ENCODE data around the gene FLOT1. TPM values are rescaled to one million over a fixed set of nuclear protein-coding genes. Genes with fewer than 3 reads are reported as not detected.

The FLOT1 gene
- total and polyA plus RNA-seq, 9 of the 15 experiments (the other 6 are each of a cell fraction or from before 2014, with no cell fraction given): 11.7 to 149 (median 118) TPM

DNA sequence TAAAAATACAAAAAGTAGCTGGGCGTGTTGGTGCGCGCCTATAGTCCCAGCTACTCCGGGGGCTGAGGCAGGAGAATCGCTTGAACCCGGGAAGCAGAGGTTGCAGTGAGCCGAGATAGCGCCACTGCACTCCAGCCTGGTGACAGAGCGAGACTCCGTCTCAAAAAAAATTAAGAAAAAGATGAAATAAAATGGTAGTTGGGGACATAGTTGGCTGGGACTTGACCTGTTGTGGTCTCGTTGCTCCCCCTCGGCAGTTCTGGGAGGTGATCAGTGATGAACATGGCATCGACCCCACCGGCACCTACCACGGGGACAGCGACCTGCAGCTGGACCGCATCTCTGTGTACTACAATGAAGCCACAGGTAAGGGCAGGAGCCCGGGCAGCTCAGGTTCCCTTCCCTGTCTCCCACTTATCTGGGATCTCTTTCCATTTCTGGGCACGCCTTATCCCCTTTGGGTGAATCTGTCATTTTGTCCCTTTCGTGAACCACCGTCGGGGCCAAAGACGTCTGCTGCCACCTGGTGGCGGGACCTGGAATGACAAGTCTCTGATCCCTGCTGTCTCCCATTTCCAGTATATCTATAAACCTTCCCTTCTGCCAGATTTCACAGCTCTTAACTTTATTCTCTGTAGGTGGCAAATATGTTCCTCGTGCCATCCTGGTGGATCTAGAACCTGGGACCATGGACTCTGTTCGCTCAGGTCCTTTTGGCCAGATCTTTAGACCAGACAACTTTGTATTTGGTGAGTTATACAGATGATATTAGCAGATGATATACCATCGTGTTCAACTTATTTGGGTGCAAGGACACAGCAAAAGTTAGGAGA lies 20.0 kb downstream of the FLOT1 start (continued):
- TF ChIP-seq HEY1 (CRISPR knock-in tag; IDR thresholded peaks at IDR 0.05; ENCODE audit: borderline replicate concordance): no peak
- TF ChIP-seq, protein P1, sequence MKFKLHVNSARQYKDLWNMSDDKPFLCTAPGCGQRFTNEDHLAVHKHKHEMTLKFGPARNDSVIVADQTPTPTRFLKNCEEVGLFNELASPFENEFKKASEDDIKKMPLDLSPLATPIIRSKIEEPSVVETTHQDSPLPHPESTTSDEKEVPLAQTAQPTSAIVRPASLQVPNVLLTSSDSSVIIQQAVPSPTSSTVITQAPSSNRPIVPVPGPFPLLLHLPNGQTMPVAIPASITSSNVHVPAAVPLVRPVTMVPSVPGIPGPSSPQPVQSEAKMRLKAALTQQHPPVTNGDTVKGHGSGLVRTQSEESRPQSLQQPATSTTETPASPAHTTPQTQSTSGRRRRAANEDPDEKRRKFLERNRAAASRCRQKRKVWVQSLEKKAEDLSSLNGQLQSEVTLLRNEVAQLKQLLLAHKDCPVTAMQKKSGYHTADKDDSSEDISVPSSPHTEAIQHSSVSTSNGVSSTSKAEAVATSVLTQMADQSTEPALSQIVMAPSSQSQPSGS (CRISPR knock-in tag; IDR thresholded peaks at IDR 0.05): no peak
- TF ChIP-seq ILF3 (IDR thresholded peaks at IDR 0.05; ENCODE audit: borderline replicate concordance): no peak
- TF ChIP-seq RFX1 (IDR thresholded peaks at IDR 0.05): no peak
- TF ChIP-seq DNMT1 (IDR thresholded peaks at IDR 0.05): no peak
- no peak for TF ChIP-seq MCM3 (IDR thresholded peaks at IDR 0.05)
- no peak for TF ChIP-seq SMARCA5 (IDR thresholded peaks at IDR 0.05)
- no peak for TF ChIP-seq POLR3A (IDR thresholded peaks at IDR 0.05; ENCODE audit: borderline replicate concordance, extremely low read depth, insufficient read depth, insufficient read length)
- TF ChIP-seq ESRRB (CRISPR knock-in tag; IDR thresholded peaks at IDR 0.05; ENCODE audit: borderline replicate concordance): no peak
- TF ChIP-seq, protein P2, sequence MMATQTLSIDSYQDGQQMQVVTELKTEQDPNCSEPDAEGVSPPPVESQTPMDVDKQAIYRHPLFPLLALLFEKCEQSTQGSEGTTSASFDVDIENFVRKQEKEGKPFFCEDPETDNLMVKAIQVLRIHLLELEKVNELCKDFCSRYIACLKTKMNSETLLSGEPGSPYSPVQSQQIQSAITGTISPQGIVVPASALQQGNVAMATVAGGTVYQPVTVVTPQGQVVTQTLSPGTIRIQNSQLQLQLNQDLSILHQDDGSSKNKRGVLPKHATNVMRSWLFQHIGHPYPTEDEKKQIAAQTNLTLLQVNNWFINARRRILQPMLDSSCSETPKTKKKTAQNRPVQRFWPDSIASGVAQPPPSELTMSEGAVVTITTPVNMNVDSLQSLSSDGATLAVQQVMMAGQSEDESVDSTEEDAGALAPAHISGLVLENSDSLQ (IDR thresholded peaks at IDR 0.05): peak; percentile 64
- TF ChIP-seq ZNF133 (CRISPR knock-in tag; IDR thresholded peaks at IDR 0.05): no peak
- peak; percentile 33 for TF ChIP-seq ATF7 (IDR thresholded peaks at IDR 0.05)
- no peak for TF ChIP-seq FOXP1 (CRISPR knock-in tag; IDR thresholded peaks at IDR 0.05)
- TF ChIP-seq TEAD2 (tag; IDR thresholded peaks at IDR 0.05): no peak
- no peak for TF ChIP-seq BCL6 (CRISPR knock-in tag; IDR thresholded peaks at IDR 0.05)
- no peak for TF ChIP-seq RBM17 (IDR thresholded peaks at IDR 0.05; ENCODE audit: borderline replicate concordance, low read depth, low read length)
- no peak for TF ChIP-seq ZNF707 (CRISPR knock-in tag; conservative IDR thresholded peaks at IDR 0.05)
- peak; percentile 68; the same call in 1 of the 2 replicates for TF ChIP-seq HDAC2 (IDR thresholded peaks at IDR 0.05)
- TF ChIP-seq ZNF584 (CRISPR knock-in tag; IDR thresholded peaks at IDR 0.05; ENCODE audit: low read depth): no peak
- TF ChIP-seq HNRNPL (IDR thresholded peaks at IDR 0.05; ENCODE audit: low read depth, low read length): no peak
- TF ChIP-seq, protein P3, sequence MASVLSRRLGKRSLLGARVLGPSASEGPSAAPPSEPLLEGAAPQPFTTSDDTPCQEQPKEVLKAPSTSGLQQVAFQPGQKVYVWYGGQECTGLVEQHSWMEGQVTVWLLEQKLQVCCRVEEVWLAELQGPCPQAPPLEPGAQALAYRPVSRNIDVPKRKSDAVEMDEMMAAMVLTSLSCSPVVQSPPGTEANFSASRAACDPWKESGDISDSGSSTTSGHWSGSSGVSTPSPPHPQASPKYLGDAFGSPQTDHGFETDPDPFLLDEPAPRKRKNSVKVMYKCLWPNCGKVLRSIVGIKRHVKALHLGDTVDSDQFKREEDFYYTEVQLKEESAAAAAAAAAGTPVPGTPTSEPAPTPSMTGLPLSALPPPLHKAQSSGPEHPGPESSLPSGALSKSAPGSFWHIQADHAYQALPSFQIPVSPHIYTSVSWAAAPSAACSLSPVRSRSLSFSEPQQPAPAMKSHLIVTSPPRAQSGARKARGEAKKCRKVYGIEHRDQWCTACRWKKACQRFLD (CRISPR knock-in tag; IDR thresholded peaks at IDR 0.05): peak; percentile 54; the same call in 1 of the 2 replicates
- TF ChIP-seq, protein P4, sequence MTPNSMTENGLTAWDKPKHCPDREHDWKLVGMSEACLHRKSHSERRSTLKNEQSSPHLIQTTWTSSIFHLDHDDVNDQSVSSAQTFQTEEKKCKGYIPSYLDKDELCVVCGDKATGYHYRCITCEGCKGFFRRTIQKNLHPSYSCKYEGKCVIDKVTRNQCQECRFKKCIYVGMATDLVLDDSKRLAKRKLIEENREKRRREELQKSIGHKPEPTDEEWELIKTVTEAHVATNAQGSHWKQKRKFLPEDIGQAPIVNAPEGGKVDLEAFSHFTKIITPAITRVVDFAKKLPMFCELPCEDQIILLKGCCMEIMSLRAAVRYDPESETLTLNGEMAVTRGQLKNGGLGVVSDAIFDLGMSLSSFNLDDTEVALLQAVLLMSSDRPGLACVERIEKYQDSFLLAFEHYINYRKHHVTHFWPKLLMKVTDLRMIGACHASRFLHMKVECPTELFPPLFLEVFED (CRISPR knock-in tag; conservative IDR thresholded peaks at IDR 0.05): 0 out of 2 replicates have a peak, but pooled peaks have one; percentile 3
- TF ChIP-seq KAT7 (CRISPR knock-in tag; IDR thresholded peaks at IDR 0.05; ENCODE audit: borderline replicate concordance): peak; percentile 93; the same call in 1 of the 2 replicates
